Measurements from ENCODE around the gene SLC1A1. TPM values are rescaled to one million over a fixed set of nuclear protein-coding genes. Genes with fewer than 3 reads are reported as not detected.

The SLC1A1 gene
- total and polyA plus RNA-seq, 11 donors, result 1.0 to 4.6 (median 1.9) TPM

GRCh38 chr9:4618700-4619099 lies 128.4 kb downstream of the SLC1A1 start:
- no peak overlapping the region for H3K27ac ChIP-seq
- no peak for DNase-seq
- WGBS, 4 donors, result 91 to 95% (median 93%) methylated on average over 2 of the region's 2 CpGs
- TF ChIP-seq POLR2A (IDR thresholded peaks at IDR 0.05), result no peak
- TF ChIP-seq, protein P1, sequence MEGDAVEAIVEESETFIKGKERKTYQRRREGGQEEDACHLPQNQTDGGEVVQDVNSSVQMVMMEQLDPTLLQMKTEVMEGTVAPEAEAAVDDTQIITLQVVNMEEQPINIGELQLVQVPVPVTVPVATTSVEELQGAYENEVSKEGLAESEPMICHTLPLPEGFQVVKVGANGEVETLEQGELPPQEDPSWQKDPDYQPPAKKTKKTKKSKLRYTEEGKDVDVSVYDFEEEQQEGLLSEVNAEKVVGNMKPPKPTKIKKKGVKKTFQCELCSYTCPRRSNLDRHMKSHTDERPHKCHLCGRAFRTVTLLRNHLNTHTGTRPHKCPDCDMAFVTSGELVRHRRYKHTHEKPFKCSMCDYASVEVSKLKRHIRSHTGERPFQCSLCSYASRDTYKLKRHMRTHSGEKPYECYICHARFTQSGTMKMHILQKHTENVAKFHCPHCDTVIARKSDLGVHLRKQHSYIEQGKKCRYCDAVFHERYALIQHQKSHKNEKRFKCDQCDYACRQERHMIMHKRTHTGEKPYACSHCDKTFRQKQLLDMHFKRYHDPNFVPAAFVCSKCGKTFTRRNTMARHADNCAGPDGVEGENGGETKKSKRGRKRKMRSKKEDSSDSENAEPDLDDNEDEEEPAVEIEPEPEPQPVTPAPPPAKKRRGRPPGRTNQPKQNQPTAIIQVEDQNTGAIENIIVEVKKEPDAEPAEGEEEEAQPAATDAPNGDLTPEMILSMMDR (IDR thresholded peaks at IDR 0.05), result no peak
- H3K27me3 ChIP-seq, result no peaks in the 10 kb centered on the region
- intact Hi-C loops (cut with DNase I), result no loop called here
- H3K36me3 ChIP-seq, result peaks cover 0 to 10% (median 0%) of the 10 kb centered on the region in 9 donors
- ATAC-seq, result no peak
- no peak overlapping the region for H3K4me3 ChIP-seq
- H3K4me1 ChIP-seq, result no peaks in the 10 kb centered on the region
- H3K9me3 ChIP-seq, result no peaks in the 10 kb centered on the region

- intact Hi-C loops (cut with DNase I), result no loop called here
- Histone ChIP-seq H3K36me3 (peaks cover 0 to 20% (median 0%) of the 10 kb centered on the region in 9 donors), H3K9me3 (no peaks in the 10 kb centered on the region), H3K4me3 (no peak overlapping the region), H3K27me3 (no peaks in the 10 kb centered on the region), H3K27ac (no peak overlapping the region), H3K4me1 (no peaks in the 10 kb centered on the region)
- ATAC-seq, result no peak
- TF ChIP-seq POLR2A (IDR thresholded peaks at IDR 0.05), result no peak
- TF ChIP-seq, protein P1 (IDR thresholded peaks at IDR 0.05), result no peak
- WGBS, 4 donors, result 83 to 86% (median 85%) methylated on average over 3 of the region's 3 CpGs
- DNase-seq, result no peak
These were observed 129.9 kb downstream of the SLC1A1 start for GRCh38 chr9:4620057-4620765.

- H3K4me1 ChIP-seq, result no peaks in the 10 kb centered on the region
- H3K9me3 ChIP-seq, result no peaks in the 10 kb centered on the region
- no peak for DNase-seq
- no peak for TF ChIP-seq POLR2A (IDR thresholded peaks at IDR 0.05)
- TF ChIP-seq, protein P1 (IDR thresholded peaks at IDR 0.05), result no peak
- H3K27ac ChIP-seq, result no peak overlapping the region
- H3K4me3 ChIP-seq, result no peak overlapping the region
- ATAC-seq, result no peak
- 75 to 84% (median 79%) methylated on average over 2 of the region's 2 CpGs for WGBS, 4 donors
- peaks cover 0 to 20% (median 0%) of the 10 kb centered on the region in 9 donors for H3K36me3 ChIP-seq
- no peaks in the 10 kb centered on the region for H3K27me3 ChIP-seq
- intact Hi-C loops (cut with DNase I), result no loop called here
These were observed 130.8 kb downstream of the SLC1A1 start for GRCh38 chr9:4620881-4621555.

DNA sequence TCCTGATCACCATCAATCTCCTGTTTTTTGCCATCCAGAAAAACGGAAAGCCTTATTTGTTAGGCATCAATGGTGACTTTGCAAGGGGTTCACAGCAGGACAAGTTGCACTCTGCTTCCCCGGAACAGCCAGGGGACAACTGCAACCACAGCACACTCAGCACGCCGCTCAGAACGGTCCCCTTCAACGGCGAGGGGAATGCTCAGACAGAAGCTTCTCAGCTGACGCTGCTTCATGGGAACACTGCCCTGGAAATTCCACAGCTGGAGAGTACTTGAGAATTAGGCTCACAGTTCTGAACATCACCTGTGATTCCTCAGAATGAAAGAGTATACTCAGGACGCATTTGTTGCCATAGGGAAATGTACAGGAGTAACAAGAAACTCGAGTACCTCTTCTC lies 131.7 kb downstream of the SLC1A1 start:
- WGBS, 4 donors, result 76 to 85% (median 81%) methylated on average over 10 of the region's 10 CpGs
- intact Hi-C loops (cut with DNase I), result no loop called here
- Histone ChIP-seq H3K4me3 (no peak overlapping the region), H3K4me1 (no peaks in the 10 kb centered on the region), H3K9me3 (no peaks in the 10 kb centered on the region), H3K27ac (no peak overlapping the region), H3K27me3 (no peaks in the 10 kb centered on the region), H3K36me3 (peaks cover 0 to 20% (median 0%) of the 10 kb centered on the region in 9 donors)
- no peak for DNase-seq
- TF ChIP-seq, protein P1 (IDR thresholded peaks at IDR 0.05), result no peak
- no peak for TF ChIP-seq POLR2A (IDR thresholded peaks at IDR 0.05)
- no peak for ATAC-seq

Measured in heart left ventricle (tissue), 16 donors.